GM18870 (cell line): Measurements from ENCODE around the gene SULT4A1.

Experiments
- ATAC-seq: cut with Tn5 transposase; IDR thresholded peaks from one replicate; pipeline ENCODE4 v1.9.1; 2021; ENCODE audit warnings: moderate library complexity; ENCODE audit not compliant: unreplicated experiment

Gene SULT4A1

DNA sequence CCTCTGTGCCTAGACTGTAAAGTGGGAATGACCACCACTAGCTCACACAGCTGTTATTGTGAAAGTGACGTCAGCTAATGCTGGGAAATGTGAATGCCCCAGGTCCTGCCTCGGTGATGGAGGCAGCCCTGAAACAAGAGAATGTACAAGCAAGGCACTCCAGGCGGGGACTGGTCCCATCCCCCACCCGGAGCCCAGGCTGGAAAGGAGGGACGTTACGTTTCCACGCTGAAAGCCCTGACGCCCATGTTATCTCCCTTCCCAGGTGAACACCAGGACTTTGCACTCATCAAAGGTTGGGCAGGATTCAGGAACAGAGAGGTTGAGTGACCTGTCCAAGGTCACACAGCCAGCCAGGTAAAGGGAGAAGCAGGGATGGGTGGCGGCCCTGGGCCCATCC lies 784 bp downstream of the SULT4A1 start:
- no peak for ATAC-seq

DNA sequence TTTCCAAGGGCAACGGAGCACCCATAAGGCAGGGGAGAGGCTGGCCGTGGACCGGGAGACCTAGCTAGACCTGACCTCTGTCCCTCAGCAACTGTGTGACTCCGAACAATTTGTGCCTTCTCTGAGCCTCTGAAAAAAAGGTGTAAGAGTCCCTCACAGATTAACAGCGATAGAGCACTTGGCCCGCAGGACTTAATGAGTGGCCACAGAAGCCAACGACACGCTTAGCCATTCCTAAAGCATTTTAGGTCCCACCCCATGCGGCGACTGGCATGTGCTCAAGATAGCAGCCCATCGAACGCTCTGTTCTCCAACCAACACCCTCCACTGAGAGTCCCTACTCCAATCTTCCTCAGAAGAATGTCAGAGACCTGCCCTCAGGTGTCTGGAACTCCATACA lies 1.5 kb downstream of the SULT4A1 start:
- ATAC-seq = no peak

- ATAC-seq = no peak
Measured at GRCh38 chr22:43860126-43860525, 2.2 kb downstream of the SULT4A1 start.

DNA sequence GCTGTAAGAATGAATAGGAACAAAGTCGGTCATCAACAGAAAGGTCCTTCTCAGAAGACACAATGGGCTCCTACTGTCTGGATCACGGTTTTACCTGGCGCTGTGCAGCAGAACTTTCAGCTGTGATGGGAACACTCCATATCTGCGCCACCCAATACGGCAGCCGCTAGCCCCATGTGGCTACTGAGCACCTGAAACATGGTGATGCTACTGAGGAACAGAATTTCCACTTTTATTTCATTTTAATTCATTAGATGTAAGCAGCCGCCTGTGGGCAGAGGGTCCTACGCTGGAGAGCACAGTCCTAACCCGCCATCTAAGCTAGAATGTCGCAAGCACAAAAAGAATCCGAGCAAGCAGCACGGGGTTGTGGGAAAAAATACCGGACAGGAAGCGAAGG lies 2.7 kb downstream of the SULT4A1 start:
- ATAC-seq = no peak

DNA sequence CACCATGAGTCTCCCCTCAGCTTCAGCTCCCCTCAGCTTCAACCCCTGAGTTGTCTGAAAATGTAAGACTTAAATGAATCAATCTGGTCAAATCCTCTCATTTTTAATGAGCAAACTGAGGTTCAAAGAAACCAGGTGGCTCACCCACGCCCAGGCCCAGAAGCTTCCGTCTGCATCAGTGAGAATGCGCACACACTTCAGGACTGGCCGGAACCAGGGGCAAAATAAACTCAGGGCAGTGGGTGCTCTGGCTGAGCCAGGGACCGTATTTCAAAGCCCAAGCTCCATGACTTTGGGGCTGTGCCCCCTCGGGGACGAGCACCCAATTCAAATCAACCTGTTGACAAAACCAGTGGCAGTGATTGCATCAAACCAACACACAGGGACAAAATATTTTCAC lies 3.1 kb downstream of the SULT4A1 start:
- no peak for ATAC-seq

DNA sequence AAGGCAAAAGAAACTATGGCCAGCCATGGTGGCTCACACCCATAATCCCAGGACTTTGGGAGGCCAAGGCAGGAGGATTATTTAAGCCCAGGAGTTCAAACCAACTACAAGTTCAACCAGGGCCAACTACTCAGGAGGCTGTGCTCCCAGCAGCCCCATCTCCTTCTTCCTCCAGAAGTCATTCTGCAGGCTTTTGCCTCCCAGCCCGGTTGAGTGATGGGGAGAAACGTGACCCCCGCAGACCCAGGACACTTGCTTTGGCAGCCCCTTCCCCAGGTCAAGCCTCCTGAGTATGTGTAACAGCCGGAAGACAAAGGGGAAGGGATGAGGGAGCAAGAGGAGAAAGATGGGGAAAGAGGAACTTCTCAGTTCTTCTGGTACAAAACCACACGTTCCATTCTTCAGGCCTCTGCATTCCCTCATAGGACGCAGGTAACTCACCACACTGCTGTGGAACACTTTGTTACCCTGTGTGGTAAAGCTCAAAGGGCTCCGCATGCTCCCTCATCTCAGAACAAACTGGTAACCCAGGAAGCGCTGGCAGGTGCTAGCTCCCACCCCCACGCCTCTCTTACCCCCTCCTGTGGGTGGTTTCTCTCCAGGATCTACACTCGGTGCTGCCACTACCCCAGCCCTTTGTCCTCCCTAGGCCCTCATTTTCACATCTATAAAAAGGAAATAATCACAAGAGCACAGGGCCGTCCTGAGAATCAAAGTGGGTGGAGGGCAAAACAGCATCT lies 4.0 kb downstream of the SULT4A1 start:
- no peak for ATAC-seq

DNA sequence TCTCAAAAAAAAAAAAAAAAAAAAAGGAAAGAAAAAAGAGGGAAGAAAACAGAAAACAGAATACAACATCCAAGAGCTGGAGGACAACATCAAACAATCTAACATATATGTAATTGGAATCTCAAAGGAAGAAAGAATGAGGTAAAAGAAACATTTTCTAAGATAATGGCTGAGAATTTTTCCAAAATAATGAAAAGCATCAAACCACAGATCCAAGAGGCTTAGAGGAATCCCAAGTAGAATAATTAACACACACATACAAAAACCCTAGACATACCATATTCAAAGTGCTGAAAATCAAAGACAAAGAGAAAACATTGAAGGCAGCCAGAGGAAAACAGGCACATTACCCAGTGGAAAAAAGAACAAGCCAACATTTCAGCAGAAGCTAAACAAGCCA lies 4.9 kb downstream of the SULT4A1 start:
- ATAC-seq = no peak

DNA sequence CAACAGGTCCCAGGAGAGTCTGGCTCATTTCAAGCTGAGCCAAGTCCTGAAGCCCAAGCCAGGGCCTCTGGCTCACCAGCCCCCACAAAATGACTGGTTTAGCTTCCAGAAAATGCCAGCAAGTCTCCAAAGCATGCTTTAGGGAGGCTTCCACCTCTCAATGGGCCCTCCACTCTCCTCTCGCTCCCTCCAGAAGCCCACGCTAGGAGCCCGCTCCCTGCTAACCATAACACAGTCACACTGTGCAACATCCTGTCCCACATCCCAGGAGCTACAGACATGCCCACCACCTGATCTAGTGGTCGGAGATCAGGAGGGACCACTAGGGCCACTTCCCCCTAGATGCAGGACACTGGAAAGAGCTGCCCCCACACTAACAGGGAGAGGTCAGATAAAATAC lies 6.9 kb downstream of the SULT4A1 start:
- no peak for ATAC-seq

DNA sequence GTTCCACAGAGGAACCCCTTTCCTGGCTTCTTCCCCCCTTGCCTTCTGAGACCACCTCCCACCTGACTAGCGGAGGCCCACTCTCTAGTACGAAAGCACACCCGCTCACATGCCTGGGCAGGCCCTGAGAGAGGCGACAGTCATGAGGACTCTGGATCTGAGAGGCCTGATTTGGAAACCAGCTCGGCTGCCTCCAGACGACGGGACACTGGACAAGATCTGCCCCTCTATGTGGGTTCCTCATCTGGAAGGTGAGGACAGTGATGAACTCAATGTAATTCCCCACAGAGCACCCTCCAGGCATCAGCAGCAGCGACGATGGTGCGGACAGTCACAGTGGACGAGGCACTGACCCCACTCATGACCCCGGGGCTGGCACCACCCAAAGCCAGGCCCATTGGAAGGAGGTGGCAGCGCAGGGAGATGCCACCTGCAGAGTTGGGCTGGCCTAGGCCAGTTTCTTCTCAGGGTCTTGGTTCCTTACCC lies 7.5 kb downstream of the SULT4A1 start:
- ATAC-seq = no peak

GRCh38 chr22:43854121-43854785 lies 8.1 kb downstream of the SULT4A1 start:
- ATAC-seq = no peak

GRCh38 chr22:43853328-43853931 lies 8.9 kb downstream of the SULT4A1 start:
- ATAC-seq = no peak

DNA sequence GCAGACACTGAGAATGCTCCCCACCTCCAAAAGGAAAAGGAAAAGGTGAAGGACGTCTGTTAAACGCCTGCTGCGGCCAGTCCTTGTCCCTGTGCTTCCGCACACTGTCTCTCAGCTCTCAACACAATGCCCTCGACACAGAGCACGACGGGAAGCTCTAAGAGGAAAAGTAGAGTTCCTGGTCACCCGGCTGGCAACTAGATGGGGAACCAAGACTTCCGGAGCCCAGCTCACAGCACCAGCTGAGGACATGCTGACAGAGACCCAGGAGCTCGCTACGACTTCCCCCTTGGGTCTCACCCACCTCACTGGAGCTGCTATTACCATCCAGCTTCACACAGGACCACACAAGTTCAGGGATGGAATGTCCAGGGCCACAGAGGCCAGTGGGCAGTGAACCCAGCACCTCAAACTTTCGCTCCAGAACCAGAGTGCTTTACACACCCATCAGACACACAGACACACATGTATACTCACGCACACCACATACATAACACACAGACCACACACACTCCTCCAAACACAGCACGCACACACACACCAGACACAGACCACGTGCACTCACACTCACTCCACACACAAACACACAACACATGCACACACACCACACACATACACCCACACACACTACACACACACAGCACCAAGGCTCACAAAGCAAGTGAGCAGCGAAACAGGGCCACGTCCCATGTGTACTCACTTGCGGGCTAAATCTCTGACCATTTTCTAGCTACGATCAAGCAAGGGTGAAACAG lies 9.6 kb downstream of the SULT4A1 start:
- ATAC-seq = no peak

DNA sequence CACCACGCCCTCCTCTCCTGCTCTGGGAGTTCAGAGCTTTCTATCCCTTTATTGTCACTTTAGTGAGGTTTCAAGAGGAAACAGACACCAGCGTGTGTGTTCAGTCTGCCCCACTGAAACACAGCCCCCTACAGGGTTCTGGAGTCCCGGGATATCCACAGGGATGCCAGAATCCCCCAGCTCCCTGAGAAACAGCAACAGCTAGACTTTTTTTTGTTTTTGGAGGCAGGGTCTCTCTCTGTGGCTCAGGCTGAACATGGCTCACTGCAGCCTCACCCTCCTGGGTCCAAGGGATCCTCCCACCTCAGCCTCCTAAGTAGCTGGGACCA lies 10.4 kb downstream of the SULT4A1 start:
- ATAC-seq = no peak

GRCh38 chr22:43851058-43851978 lies 11.0 kb downstream of the SULT4A1 start:
- ATAC-seq = no peak

DNA sequence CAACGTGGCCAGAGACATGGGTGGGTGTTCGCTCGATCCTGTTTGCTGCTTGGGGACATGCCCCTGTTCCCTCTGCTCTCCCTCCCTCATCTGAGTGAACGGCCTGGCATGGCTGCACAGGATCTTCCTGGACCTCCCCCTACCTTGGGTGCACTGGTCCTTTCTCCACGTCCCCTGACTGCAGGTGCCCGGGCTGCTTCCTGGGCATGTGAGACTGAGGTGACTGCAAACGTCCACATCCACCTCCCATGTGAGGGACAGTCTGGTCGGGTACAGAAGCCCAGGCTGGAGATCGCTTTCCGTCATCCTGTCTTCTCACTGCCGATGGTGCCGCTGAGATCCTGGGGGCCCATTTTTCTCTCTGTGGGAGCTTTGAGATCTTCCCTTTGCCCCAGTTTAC lies 11.8 kb downstream of the SULT4A1 start:
- no peak for ATAC-seq

GRCh38 chr22:43849731-43850130 lies 12.6 kb downstream of the SULT4A1 start:
- no peak for ATAC-seq

- ATAC-seq = no peak
Measured at GRCh38 chr22:43848366-43849171, 13.7 kb downstream of the SULT4A1 start.

DNA sequence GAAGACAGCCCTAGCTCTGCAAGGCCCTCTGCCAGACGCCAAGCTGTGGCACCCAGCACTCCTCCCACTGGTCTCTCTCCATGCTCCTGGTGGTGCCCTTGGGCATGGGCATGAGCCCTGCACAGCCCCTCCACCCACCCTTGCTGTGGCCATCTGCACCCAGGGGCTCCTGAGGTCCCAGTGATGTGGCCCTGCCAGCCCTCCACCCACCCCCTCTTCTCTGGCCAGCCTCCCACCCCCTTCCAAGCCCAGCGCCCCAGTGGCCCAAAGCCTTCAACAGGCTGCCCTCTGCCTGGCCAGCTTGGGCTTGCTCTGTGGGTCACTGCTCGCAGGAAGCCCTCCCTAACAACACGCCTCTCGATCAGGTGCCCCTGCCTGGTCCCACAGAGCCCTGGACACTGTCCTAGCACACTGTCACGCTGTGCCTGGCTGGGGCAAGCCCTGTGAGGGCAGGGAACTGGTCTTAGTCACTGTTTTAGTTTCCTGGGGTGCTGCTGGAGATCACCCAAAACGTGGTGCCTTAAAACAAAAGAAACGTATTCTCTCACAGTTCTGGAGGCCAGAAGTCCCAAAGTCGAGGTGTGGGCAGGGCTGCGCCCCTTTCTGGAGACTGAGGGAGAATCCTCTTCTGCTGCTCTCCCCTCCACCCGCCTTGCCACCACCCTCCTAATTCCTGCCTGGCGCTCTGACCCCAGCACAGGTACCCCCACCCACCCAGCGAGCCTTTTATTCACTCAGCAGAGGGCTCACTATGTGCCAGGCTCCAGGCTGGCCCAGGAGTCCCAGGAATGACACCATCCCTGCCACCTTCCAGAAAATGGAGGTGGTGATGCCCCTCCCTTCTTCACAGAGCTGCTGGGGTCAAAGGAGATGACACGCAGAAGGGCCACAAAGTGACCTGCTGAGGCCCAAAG lies 14.7 kb downstream of the SULT4A1 start:
- ATAC-seq = no peak

DNA sequence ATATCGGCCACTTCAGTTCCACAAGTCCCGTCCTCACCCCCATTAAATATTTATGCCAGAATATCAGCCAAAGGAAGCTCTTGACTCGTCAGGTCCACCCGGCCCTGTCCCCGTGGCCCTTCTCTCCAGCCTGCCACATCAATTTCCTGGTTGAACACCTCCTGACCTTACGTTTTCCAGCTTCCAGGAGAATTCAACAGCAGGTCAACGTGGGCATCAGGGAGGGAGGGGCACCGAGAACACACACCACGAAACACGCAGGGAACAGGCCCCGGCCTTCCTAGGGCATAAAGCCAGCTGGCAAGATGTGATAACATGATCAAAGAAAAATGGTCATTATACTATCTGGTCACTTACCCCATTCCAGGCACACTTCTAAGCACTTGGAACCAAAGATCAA lies 15.3 kb downstream of the SULT4A1 start:
- no peak for ATAC-seq
